GM04503 (cell line): ENCODE data around the gene RAB40C.
A peak's percentile ranks its signal among the peaks of the same experiment; 100 is the strongest.

Experiments used
- DNase-seq: peaks from one replicate; pipeline ENCODE4 v3.0.0-alpha.2; 2012; ENCODE audit warnings: low read depth

The RAB40C gene

GRCh38 chr16:617855-618254 is 28.0 kb downstream of the RAB40C start:
- DNase-seq: no peak

- DNase-seq: no peak
Observed at GRCh38 chr16:619476-620100, 29.7 kb downstream of the RAB40C start.

GRCh38 chr16:620700-621525 is 31.0 kb downstream of the RAB40C start:
- DNase-seq: no peak

- no peak for DNase-seq
Observed at GRCh38 chr16:621526-622105, 31.8 kb downstream of the RAB40C start.

- no peak for DNase-seq
Observed at GRCh38 chr16:622920-623280, 33.0 kb downstream of the RAB40C start.

- DNase-seq: no peak
Observed at GRCh38 chr16:624526-625070, 34.7 kb downstream of the RAB40C start.

GRCh38 chr16:625117-625976 is 35.5 kb downstream of the RAB40C start:
- no peak for DNase-seq

GRCh38 chr16:625977-626765 is 36.3 kb downstream of the RAB40C start:
- DNase-seq: no peak

GRCh38 chr16:626787-627453 is 37.1 kb downstream of the RAB40C start:
- peak; percentile 66 for DNase-seq

GRCh38 chr16:627454-628239 is 37.8 kb downstream of the RAB40C start:
- DNase-seq: no peak

- DNase-seq: no peak
Observed at GRCh38 chr16:628321-629061, 38.6 kb downstream of the RAB40C start.

- no peak for DNase-seq
Observed at GRCh38 chr16:629185-629832, 39.4 kb downstream of the RAB40C start.

GRCh38 chr16:629833-630248 is 40.0 kb downstream of the RAB40C start:
- DNase-seq: no peak

GRCh38 chr16:630249-630814 is 40.5 kb downstream of the RAB40C start:
- no peak for DNase-seq

- DNase-seq: no peak
Observed at GRCh38 chr16:630815-631405, 41.0 kb downstream of the RAB40C start, which contains the start of gene WFIKKN1. Gene WFIKKN1 (plus strand): TSS chr16:630985. CDS start chr16:631254, 269 bp downstream.

- no peak for DNase-seq
Observed at GRCh38 chr16:631808-632358, 42.0 kb downstream of the RAB40C start.
